Testis (tissue), 2 donors: ENCODE data around the gene PRKAR2B.

Experiments used
- CTCF ChIP-seq, 3 experiments: fragments of 450-650 bp in 2 of 3; fragments of 200-600 bp in 1 of 3; sonication (generic) in 1 of 3; IDR thresholded peaks; one replicate each; pipeline ENCODE4 v1.5.1; 2016 to 2019; ENCODE audit warnings: antibody characterized with exemption in 3 of 3, mild to moderate bottlenecking in 2 of 3, moderate library complexity in 1 of 3
- POLR2A ChIP-seq: fragments of 450-650 bp; IDR thresholded peaks from one replicate; pipeline ENCODE4 v1.6.1; 2017; ENCODE audit warnings: antibody characterized with exemption, mild to moderate bottlenecking, moderate library complexity

GRCh38 chr7:107085180-107085579 is 40.7 kb downstream of the PRKAR2B start:
- TF ChIP-seq CTCF (IDR thresholded peaks at IDR 0.05) (no peak), POLR2A (no peak)
